GM12875 (cell line): ENCODE data around the gene RIPPLY3.
"Not testable (repeated sequence)": the region's sequence is repeated elsewhere in the genome, so short reads cannot be mapped to it uniquely, and the experiment has no call there.

Experiments used
- H3K4me3 ChIP-seq: one replicate; pipeline ENCODE4 v1.5.1; 2011; ENCODE audit warnings: low read depth, low read length, control low read depth
- CTCF ChIP-seq: IDR thresholded peaks from 2 replicates; pipeline ENCODE4 v1.5.1; 2011; ENCODE audit warnings: low read depth, mild to moderate bottlenecking, control low read depth, inconsistent platforms, low read length, moderate library complexity, borderline replicate concordance; ENCODE audit not compliant: insufficient read depth

Gene RIPPLY3

GRCh38 chr21:37032877-37033471 is 26.5 kb downstream of the RIPPLY3 start:
- H3K4me3 ChIP-seq: no peak overlapping the region
- no peak for TF ChIP-seq CTCF

GRCh38 chr21:37034394-37034793 is 27.9 kb downstream of the RIPPLY3 start:
- not testable (repeated sequence) for H3K4me3 ChIP-seq

- no peak for TF ChIP-seq CTCF
- H3K4me3 ChIP-seq: no peak overlapping the region
Observed at GRCh38 chr21:37036177-37036576, 29.7 kb downstream of the RIPPLY3 start.

GRCh38 chr21:37039411-37040075 is 33.0 kb downstream of the RIPPLY3 start:
- no peak overlapping the region for H3K4me3 ChIP-seq
- no peak for TF ChIP-seq CTCF

- no peak overlapping the region for H3K4me3 ChIP-seq
- TF ChIP-seq CTCF: no peak
Observed at GRCh38 chr21:37040212-37040611, 33.7 kb downstream of the RIPPLY3 start.

GRCh38 chr21:37041706-37042271 is 35.3 kb downstream of the RIPPLY3 start:
- no peak for TF ChIP-seq CTCF
- no peak overlapping the region for H3K4me3 ChIP-seq

GRCh38 chr21:37043818-37044217 is 37.3 kb downstream of the RIPPLY3 start:
- no peak for TF ChIP-seq CTCF
- H3K4me3 ChIP-seq: no peak overlapping the region
